IMR-90 (cell line): ENCODE measurements around the gene KLF12. TPM values are rescaled to one million over a fixed set of nuclear protein-coding genes. Genes with fewer than 3 reads are reported as not detected.

Experiments
- ATAC-seq: fragments of 200-7000 bp; cut with Tn5 transposase; 2 replicates; pipeline ENCODE4 v1.9.1; 2020; ENCODE audit warnings: low read depth, mild to moderate bottlenecking, moderate library complexity
- BruUV-seq: library from RNA; stranded (reverse); fragments of 400-500 nt; replicated peaks from 2 replicates; lab custom pipeline; 2021; lab: Mats Ljungman, UMichigan
- CTCF ChIA-PET: fragments of 300-600 bp; formaldehyde crosslinking; extraction: SDS; loops from one replicate; lab custom pipeline; 2021; ENCODE audit warnings: antibody characterized with exemption; lab: Yijun Ruan, JAX
- POLR2A ChIA-PET: fragments of 300-600 bp; sonication (Branson Sonifier 250); formaldehyde crosslinking; loops from one replicate; lab custom pipeline; 2022; ENCODE audit warnings: antibody characterized with exemption; ENCODE audit not compliant: unreplicated experiment; lab: Charles Lee
- DNase-seq: peaks from one replicate; pipeline ENCODE4 v3.0.0; 2013
- H2AFZ ChIP-seq: replicated peaks from 2 replicates; pipeline ENCODE3; 2013; ENCODE audit warnings: low read length, mild to moderate bottlenecking; ENCODE audit not compliant: poor library complexity
- H2AK5ac ChIP-seq: 2 replicates; pipeline ENCODE4 v1.6.1; 2013; ENCODE audit warnings: low read depth, low read length, inconsistent platforms
- H2AK9ac ChIP-seq: replicated peaks from 2 replicates; pipeline ENCODE3; 2013; ENCODE audit warnings: mild to moderate bottlenecking, low read depth, low read length, moderate library complexity; ENCODE audit not compliant: poor library complexity
- H2BK120ac ChIP-seq: 2 replicates; pipeline ENCODE4 v1.6.1; 2013; ENCODE audit warnings: low read depth, low read length, inconsistent platforms
- H2BK15ac ChIP-seq: 3 replicates; pipeline ENCODE4 v1.6.1; 2013; ENCODE audit warnings: low read depth, low read length, inconsistent platforms
- H2BK20ac ChIP-seq: 2 replicates; pipeline ENCODE4 v1.6.1; 2013; ENCODE audit warnings: low read depth, mild to moderate bottlenecking, inconsistent platforms, low read length, moderate library complexity
- H2BK5ac ChIP-seq: 2 replicates; pipeline ENCODE4 v1.6.1; 2013; ENCODE audit warnings: mild to moderate bottlenecking, low read depth, low read length, inconsistent platforms; ENCODE audit not compliant: poor library complexity, severe bottlenecking
- H3K14ac ChIP-seq: replicated peaks from 2 replicates; pipeline ENCODE4 v1.6.1; 2013; ENCODE audit warnings: low read depth, low read length, inconsistent platforms
- H3K18ac ChIP-seq: 2 replicates; pipeline ENCODE4 v1.6.1; 2013; ENCODE audit warnings: low read depth, low read length, control low read depth
- H3K23ac ChIP-seq: 2 replicates; pipeline ENCODE4 v1.6.1; 2013; ENCODE audit warnings: low read depth, low read length, inconsistent platforms
- H3K27ac ChIP-seq: 2 replicates; pipeline ENCODE4 v1.5.1; 2013; ENCODE audit warnings: mild to moderate bottlenecking, control low read depth, low read length; ENCODE audit not compliant: insufficient read depth
- H3K27me3 ChIP-seq: 2 replicates; pipeline ENCODE4 v1.6.1; 2013; ENCODE audit warnings: low read length; ENCODE audit not compliant: control insufficient read depth, insufficient read depth
- H3K36me3 ChIP-seq: 2 replicates; pipeline ENCODE4 v1.6.1; 2013; ENCODE audit warnings: low read length, mixed read lengths; ENCODE audit not compliant: control insufficient read depth, insufficient read depth
- H3K4ac ChIP-seq: 2 replicates; pipeline ENCODE4 v1.6.1; 2013; ENCODE audit warnings: low read depth, low read length, inconsistent platforms
- H3K4me1 ChIP-seq: 2 replicates; pipeline ENCODE4 v1.6.1; 2013; ENCODE audit warnings: low read length, mixed read lengths; ENCODE audit not compliant: control insufficient read depth, insufficient read depth
- H3K4me2 ChIP-seq: 2 replicates; pipeline ENCODE4 v1.6.1; 2013; ENCODE audit warnings: low read depth, mild to moderate bottlenecking, control low read depth, low read length, moderate library complexity
- H3K4me3 ChIP-seq: 2 replicates; pipeline ENCODE4 v1.5.1; 2013; ENCODE audit warnings: low read depth, mild to moderate bottlenecking, control low read depth, low read length, moderate library complexity; ENCODE audit not compliant: insufficient read depth
- H3K56ac ChIP-seq: 2 replicates; pipeline ENCODE4 v1.6.1; 2013; ENCODE audit warnings: low read length, inconsistent platforms; ENCODE audit not compliant: insufficient read depth; ENCODE audit errors: extremely low read depth
- H3K79me1 ChIP-seq, 2 experiments: 2 replicates each; pipeline ENCODE4 v1.6.1; 2013; ENCODE audit warnings: low read length in 2 of 2, inconsistent platforms in 1 of 2, low read depth in 1 of 2
- H3K9ac ChIP-seq: 2 replicates; pipeline ENCODE4 v1.6.1; 2013; ENCODE audit warnings: low read depth, low read length, control low read depth
- H3K9me1 ChIP-seq: 2 replicates; pipeline ENCODE4 v1.6.1; 2013; ENCODE audit warnings: low read length, inconsistent platforms; ENCODE audit not compliant: insufficient read depth
- H3K9me3 ChIP-seq: 2 replicates; pipeline ENCODE4 v1.6.1; 2013; ENCODE audit warnings: low read length; ENCODE audit not compliant: control insufficient read depth, insufficient read depth
- H4K20me1 ChIP-seq: 2 replicates; pipeline ENCODE4 v1.6.1; 2013; ENCODE audit warnings: low read length, inconsistent platforms; ENCODE audit not compliant: insufficient read depth
- H4K5ac ChIP-seq: 2 replicates; pipeline ENCODE4 v1.6.1; 2013; ENCODE audit warnings: mild to moderate bottlenecking, low read depth, low read length, control low read depth
- H4K8ac ChIP-seq, 2 experiments: 2 replicates each; pipeline ENCODE4 v1.6.1; 2013; ENCODE audit warnings: low read depth in 2 of 2, low read length in 2 of 2, control low read depth in 1 of 2, inconsistent platforms in 1 of 2
- H4K91ac ChIP-seq: 2 replicates; pipeline ENCODE4 v1.6.1; 2013; ENCODE audit warnings: low read depth, low read length, inconsistent platforms; ENCODE audit not compliant: insufficient read depth
- MAZ ChIP-seq: IDR thresholded peaks from 2 replicates; pipeline ENCODE4 v1.6.1; 2012; ENCODE audit warnings: low read depth, mild to moderate bottlenecking, low read length, improper control_type of control experiment, moderate library complexity, borderline replicate concordance
- NFE2L2 ChIP-seq: fragments of 150-350 bp; IDR thresholded peaks from 2 replicates; pipeline ENCODE4 v1.6.1; 2016; ENCODE audit warnings: low read depth, mild to moderate bottlenecking, low read length
- POLR2A ChIP-seq: IDR thresholded peaks from 2 replicates; pipeline ENCODE4 v1.6.1; 2012; ENCODE audit warnings: mild to moderate bottlenecking, low read depth, low read length
- WGBS, 2 experiments: methylation state at CpG; one replicate each; pipeline versions ENCODE4 v1.1.5 to v1.1.7; 2013; ENCODE audit warnings: missing lambda C conversion rate in 2 of 2; ENCODE audit not compliant: insufficient read length in 1 of 2; ENCODE audit errors: extremely low coverage in 2 of 2; 5-methylcytosine and 5-hydroxymethylcytosine counted together
- dilution Hi-C: fragments of 300-500 bp; cut with HindIII; formaldehyde crosslinking; loops from one replicate; pipeline ENCODE4 v1.14.3; 2018; ENCODE audit warnings: low sequenced_read_pairs; ENCODE audit not compliant: unreplicated experiment
- in situ Hi-C: fragments of 300-500 bp; cut with MboI; formaldehyde crosslinking; loops from 3 replicates; pipeline ENCODE4 v1.14.3; 2019; ENCODE audit warnings: low sequenced_read_pairs, inconsistent platforms, mixed read lengths
- intact Hi-C: fragments of 100-400 bp; cut with micrococcal nuclease; formaldehyde crosslinking; loops from 2 replicates; pipeline ENCODE4 v1.10.0; 2022
- polyA plus RNA-seq, 3 experiments: library from polyadenylated mRNA; depleted of rRNA; stranded (reverse); fragments of >200 nt; gene quantifications; 2 replicates each; pipeline ENCODE4 v1.2.3, GENCODE V29; 2012; ENCODE audit warnings: low replicate concordance in 1 of 3
- total RNA-seq: library from RNA; depleted of rRNA; stranded (reverse); fragments of >200 nt; gene quantifications from 2 replicates; pipeline ENCODE4 v1.2.3, GENCODE V29; 2012
- TF ChIP-seq, protein P1 (sequence below): conservative IDR thresholded peaks from 2 replicates; pipeline ENCODE4 v1.5.1; 2012; ENCODE audit warnings: mild to moderate bottlenecking, low read depth, low read length, improper control_type of control experiment

Gene KLF12
- total and polyA plus RNA-seq, 2 of the 4 experiments (the other 2 are of a cell fraction) = 8.8 to 44.8 TPM

DNA sequence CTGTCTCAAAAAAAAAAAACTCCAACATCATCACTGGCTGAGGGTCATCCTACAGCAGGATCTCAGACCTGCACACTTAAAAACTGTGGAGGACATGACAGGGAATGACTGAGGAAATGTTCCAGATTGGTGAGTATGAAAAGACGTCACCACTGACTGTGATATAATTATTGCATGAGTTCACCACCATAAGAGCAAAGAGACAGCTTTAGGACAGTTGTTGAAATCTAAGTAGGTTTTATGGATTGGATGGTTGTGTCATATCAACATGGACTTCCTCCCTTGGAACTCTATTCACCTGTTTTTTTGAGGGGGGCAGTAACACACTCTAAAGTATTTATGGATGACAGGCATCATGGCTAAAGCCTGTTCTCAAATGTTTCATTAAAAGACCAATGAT is 31.5 kb downstream of the KLF12 start:
- TF ChIP-seq, protein P1, sequence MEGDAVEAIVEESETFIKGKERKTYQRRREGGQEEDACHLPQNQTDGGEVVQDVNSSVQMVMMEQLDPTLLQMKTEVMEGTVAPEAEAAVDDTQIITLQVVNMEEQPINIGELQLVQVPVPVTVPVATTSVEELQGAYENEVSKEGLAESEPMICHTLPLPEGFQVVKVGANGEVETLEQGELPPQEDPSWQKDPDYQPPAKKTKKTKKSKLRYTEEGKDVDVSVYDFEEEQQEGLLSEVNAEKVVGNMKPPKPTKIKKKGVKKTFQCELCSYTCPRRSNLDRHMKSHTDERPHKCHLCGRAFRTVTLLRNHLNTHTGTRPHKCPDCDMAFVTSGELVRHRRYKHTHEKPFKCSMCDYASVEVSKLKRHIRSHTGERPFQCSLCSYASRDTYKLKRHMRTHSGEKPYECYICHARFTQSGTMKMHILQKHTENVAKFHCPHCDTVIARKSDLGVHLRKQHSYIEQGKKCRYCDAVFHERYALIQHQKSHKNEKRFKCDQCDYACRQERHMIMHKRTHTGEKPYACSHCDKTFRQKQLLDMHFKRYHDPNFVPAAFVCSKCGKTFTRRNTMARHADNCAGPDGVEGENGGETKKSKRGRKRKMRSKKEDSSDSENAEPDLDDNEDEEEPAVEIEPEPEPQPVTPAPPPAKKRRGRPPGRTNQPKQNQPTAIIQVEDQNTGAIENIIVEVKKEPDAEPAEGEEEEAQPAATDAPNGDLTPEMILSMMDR = no peak
- TF ChIP-seq MAZ (no peak), POLR2A (no peak), NFE2L2 (no peak)
- POLR2A ChIA-PET = no interaction called here
- Histone ChIP-seq H4K8ac (no peak overlapping the region), H3K36me3 (no peaks in the 10 kb centered on the region), H2BK120ac (no peak overlapping the region), H3K27ac (no peak overlapping the region), H2BK5ac (no peak overlapping the region), H3K9ac (no peak overlapping the region), H3K14ac (no peak overlapping the region), H2BK15ac (no peak overlapping the region), H2BK20ac (no peak overlapping the region), H4K20me1 (peaks cover 22% of the 10 kb centered on the region; the same call in 1 of the 2 replicates), H3K4ac (no peak overlapping the region), H3K4me3 (no peak overlapping the region), H2AFZ (no peak overlapping the region), H3K4me1 (peaks cover 5% of the 10 kb centered on the region), H3K4me2 (no peak overlapping the region), H3K56ac (no peak overlapping the region), H2AK9ac (no peak overlapping the region), H2AK5ac (no peak overlapping the region), H4K5ac (no peak overlapping the region), H3K18ac (no peak overlapping the region), H3K27me3 (no peaks in the 10 kb centered on the region), H3K9me3 (no peaks in the 10 kb centered on the region), H4K91ac (no peak overlapping the region), H3K9me1 (peaks cover 3% of the 10 kb centered on the region), H3K79me1 (peaks cover 40 to 74% of the 10 kb centered on the region in 2 experiments), H3K23ac (no peak overlapping the region)
- no peak for DNase-seq
- no CpG with 5 or more reads among the region's 1 CpG for WGBS, 2 experiments
- no TSS peak for BruUV-seq
- in situ Hi-C loops = no loop called here
- dilution Hi-C loops = no loop called here
- ATAC-seq = no peak
- CTCF ChIA-PET = no interaction called here
- intact Hi-C loops = no loop called here
